Peyer's patch (tissue), 4 donors: ENCODE results near the gene MAST4.

Experiments
- POLR2A ChIP-seq, 2 donors: fragments of 450-650 bp; IDR thresholded peaks; one replicate each; pipeline ENCODE4 v1.5.1; 2017; ENCODE audit warnings: antibody characterized with exemption in 2 of 2, mild to moderate bottlenecking in 2 of 2, moderate library complexity in 2 of 2
- TF ChIP-seq, protein P1 (sequence below), 6 experiments: fragments of 450-650 bp in 4 of 6; fragments of 200-600 bp in 2 of 6; sonication (generic) in 1 of 6; IDR thresholded peaks; one replicate each; pipeline ENCODE4 v1.5.1; 2017 to 2019; ENCODE audit warnings: antibody characterized with exemption in 6 of 6, mild to moderate bottlenecking in 3 of 6, moderate library complexity in 1 of 6

GRCh38 chr5:66889056-66889455, 292.9 kb downstream of the MAST4 start:
- TF ChIP-seq, protein P1, sequence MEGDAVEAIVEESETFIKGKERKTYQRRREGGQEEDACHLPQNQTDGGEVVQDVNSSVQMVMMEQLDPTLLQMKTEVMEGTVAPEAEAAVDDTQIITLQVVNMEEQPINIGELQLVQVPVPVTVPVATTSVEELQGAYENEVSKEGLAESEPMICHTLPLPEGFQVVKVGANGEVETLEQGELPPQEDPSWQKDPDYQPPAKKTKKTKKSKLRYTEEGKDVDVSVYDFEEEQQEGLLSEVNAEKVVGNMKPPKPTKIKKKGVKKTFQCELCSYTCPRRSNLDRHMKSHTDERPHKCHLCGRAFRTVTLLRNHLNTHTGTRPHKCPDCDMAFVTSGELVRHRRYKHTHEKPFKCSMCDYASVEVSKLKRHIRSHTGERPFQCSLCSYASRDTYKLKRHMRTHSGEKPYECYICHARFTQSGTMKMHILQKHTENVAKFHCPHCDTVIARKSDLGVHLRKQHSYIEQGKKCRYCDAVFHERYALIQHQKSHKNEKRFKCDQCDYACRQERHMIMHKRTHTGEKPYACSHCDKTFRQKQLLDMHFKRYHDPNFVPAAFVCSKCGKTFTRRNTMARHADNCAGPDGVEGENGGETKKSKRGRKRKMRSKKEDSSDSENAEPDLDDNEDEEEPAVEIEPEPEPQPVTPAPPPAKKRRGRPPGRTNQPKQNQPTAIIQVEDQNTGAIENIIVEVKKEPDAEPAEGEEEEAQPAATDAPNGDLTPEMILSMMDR (IDR thresholded peaks at IDR 0.05): no peak
- no peak for TF ChIP-seq POLR2A (IDR thresholded peaks at IDR 0.05)
